GM18526 (cell line): ENCODE data around the gene AP2S1.

Source experiments
- POLR2A ChIP-seq: IDR thresholded peaks from 3 replicates; pipeline ENCODE4 v1.6.1; 2011; ENCODE audit not compliant: insufficient read length; ENCODE audit errors: extremely low read depth

Gene AP2S1

GRCh38 chr19:46875657-46876056 is 25.0 kb upstream of the AP2S1 start:
- TF ChIP-seq POLR2A = no peak

DNA sequence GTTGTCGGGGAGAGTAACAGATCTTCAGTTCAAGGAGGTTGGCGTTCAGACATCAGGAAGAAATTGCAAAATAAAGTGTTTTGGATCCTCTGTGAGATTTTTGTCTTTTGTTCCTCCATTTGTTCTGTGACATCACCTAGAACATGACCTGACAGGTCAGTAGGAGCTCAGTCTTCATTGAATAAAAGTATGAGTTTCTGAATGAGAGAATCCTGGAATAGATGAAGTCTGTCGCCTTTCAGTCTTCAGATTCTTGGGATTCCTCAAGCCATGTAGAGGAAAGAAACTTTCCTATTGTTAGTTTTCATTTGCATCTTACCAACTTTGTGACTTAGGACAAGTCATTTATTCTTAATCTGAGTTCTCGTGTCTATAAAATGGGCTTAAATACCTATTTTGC is 24.6 kb upstream of the AP2S1 start:
- no peak for TF ChIP-seq POLR2A

- TF ChIP-seq POLR2A = no peak
Measured at GRCh38 chr19:46872967-46873366, 22.3 kb upstream of the AP2S1 start.

GRCh38 chr19:46868025-46868802 is 17.6 kb upstream of the AP2S1 start:
- TF ChIP-seq POLR2A = no peak

DNA sequence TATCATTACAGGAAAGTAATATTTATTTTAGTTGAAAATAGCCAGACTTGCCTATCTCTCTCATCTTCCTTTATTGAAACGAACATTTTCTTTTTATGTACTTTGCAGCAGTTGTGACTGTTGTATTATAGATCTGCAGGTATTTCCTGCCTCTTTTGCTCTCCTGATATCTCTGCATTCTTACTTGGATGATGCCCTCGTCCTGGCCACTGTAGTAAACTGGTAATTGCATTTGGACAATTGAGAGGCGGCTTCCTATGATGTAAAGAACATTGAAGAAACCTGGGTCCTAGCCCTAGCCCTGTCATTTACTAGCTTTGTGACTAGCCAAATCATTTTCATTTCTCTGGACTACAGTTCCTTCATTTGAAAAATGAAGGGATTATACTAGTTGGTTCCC is 16.5 kb upstream of the AP2S1 start:
- no peak for TF ChIP-seq POLR2A

DNA sequence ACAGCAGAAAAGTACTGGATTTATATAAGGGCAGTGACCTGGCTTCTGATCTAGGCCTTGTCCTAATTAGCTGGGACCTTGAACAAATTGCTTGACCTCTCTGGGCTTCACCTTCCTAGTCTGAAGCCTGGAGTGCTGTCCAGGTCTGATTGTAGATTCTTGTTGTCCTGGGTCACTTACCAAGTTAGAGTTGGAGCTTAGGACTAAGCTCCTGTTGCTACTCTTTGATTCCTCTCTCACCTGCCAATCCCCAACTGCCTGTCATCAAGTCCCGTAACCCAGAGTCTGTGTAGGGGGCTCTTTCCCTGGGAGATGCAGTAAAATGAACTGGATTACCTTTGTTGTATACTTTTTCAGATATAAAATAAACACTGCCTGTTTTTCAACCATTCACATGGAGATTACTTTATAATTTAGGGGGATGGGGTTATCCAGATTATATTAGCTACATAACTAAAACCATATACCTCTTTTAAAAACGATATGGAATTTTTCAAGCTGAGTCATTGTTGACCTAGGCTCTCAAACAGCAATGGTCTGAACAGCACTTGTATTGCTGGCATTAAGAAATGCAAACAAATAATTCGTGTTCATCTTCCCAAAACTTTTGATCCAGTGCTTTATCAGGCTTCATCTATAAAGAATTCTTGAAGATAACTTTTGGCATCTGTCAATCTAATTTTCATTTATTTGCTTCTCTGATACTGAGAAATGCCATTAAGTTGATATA is 15.9 kb upstream of the AP2S1 start:
- no peak for TF ChIP-seq POLR2A

DNA sequence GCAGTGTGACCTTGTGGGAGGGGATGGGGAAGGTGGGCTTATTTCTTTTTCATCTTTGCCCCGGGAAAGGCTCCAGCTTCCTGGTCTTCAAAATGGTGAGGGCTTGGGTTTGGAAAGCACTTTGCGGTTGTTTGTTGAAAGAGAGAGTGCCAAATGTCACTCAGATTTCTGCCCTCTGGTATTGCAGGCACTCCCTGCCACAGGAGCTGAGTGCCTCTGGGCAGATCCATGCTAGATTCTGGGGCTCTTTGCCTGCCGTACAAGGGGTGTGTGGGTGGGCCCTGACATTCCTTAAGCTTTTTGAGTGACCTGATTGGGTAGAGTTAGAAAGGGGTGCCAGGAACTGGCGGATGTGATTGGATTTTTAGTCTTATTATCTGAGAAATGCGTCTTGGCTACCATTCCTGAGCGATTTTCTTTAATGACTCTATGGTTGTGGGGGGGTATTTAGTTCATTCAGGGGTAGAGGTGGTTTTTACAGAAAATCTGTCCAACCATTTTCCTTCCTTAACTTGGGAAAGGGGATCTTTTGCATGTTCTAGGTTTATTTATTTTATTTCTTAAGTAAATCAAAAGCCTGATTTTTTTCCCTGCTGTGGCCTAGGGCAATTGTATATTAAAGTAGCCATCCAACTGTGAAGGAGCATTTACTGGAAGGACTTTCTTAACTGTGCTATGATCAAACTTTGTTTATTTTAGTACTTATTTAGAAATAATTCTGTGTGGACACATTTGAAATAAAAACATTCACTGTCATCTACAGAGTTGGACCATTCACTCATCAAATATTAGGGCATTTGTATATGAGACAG is 13.4 kb upstream of the AP2S1 start:
- TF ChIP-seq POLR2A = no peak

DNA sequence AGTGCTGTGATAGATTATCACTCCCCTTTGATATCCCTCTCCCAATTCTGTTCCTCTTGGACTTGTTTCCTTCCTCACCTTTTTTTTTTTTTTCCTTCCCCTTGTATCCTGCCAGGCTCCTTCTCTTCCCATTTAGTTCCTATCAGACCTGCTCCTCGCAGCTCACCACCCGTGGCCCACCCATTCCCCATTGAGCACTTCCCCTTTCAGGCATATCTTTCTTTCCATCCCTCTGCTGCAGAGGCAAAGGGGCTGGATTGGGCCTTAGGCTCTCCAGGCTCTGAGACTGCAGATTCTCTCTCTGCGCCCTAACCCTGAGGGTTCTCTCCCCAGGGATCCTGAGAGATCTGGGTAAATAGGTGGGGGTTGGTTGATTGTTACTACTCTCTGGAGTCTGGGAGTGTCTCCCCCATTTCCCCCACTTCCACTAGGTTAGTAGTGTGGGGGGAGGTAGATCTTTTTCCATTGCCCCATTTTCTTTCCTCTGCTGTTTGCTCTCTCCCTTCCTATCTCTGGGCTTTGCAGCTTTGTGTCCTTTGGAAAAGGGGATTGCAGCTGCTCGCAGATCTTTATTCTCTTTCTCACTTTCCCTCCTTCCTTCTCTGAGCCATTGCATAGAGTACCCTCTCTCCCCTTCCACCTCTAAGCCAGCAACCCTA is 12.5 kb upstream of the AP2S1 start:
- no peak for TF ChIP-seq POLR2A

DNA sequence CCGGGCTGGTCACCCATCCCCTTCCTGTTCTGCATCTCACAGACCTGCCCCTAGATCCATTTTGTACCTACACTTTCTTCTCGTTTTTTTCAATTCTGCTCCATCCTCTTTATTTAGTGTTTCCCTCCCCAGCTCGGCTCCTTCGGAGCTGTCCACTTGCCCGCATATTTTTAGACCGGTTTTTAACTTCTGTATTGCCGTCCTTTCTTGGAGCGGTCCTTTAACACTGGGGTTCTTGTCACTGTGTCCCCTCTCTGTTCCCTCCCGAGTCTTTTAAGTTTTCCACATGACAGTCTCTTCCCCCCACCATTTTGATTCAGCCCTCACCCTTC is 11.8 kb upstream of the AP2S1 start:
- no peak for TF ChIP-seq POLR2A

GRCh38 chr19:46861691-46862502 is 11.3 kb upstream of the AP2S1 start:
- no peak for TF ChIP-seq POLR2A

DNA sequence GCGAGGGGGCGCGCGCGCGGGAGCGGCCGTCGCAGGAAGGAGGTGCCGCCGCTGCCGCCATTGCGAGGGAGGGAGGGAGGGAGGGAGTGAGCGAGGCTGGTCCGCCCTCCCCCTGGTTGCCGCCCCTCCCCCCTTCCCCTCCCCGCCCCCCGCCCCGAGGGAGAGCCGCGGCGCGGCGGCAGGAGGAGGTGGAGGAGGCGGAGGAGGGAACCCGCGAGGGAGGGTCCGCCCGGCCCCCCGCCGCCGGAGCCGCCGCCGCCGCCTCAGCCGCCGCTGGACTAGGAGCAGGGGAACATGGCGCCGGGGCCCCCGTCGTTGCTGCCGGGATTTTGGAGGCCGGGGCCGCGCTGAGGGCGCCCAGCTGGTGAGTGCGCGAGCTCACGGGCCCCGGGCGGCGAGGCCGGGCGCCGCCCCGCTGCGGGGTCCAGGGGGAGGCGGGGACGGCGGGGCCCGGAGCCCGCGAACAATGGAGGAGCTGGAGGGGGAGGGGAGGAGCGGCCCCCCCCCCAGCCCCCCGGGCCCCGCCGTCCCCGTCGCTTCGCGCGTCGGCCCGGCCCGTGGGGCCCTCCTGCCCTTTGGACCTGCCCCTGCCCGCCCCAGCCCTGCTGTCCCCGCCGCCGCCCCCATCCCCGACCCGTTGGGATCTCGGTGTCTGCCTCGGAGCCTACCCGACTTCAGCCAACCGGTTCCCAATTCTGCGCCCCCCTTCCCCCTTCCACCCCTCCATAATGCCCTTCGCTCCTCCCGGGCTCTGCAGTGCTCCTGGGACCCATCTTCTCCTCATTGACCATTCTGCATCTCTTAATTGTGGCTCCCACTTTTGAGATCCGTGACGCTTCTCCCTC is 10.4 kb upstream of the AP2S1 start, which contains the start of gene ARHGAP35:
Gene ARHGAP35, plus strand, starts transcription at position 152 of the 845 bp plus-strand sequence. CDS start 57,679 bp downstream, outside the sequence.
- no peak for TF ChIP-seq POLR2A

DNA sequence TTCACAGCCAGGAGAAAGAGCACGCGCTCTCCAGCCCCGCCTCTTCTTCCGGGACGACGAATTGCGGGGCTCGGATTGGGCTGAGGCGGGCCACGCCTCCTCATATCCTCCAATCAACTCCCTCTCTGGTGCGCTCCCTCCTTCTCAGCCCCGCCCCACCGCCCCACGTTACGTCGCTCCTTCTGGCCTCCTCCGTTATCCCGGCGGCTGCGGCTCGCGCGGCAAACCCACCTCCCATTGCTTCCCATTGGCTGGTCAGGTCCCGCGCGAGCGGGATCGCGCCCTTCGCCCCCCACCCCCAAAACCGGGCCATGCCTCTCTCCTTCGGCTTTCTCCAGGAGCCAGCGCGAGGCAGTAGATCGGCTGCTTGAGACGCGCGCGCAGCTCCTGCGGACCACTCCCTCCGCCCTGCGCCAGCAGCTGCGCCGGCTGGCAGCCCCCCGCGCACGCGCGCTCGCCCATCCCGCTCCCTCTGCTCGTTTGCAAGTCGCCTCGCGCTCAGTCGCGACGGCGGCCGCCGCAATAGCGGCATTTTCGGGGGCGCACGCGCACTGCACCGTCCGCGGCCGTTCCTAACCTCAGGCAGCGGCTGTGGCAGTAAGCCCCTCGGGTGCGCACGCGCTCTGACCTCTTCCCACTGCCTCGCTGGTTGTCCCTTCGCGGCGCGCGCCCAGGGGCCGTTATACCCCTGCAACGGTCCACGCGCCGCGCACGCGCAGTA is 9.6 kb upstream of the AP2S1 start:
- TF ChIP-seq POLR2A = peak; percentile 83

GRCh38 chr19:46859637-46860124 is 9.0 kb upstream of the AP2S1 start:
- no peak for TF ChIP-seq POLR2A
